Measurements from ENCODE around the gene WDFY2. TPM values are rescaled to one million over a fixed set of nuclear protein-coding genes. Genes with fewer than 3 reads are reported as not detected.

Gene WDFY2
- total RNA-seq, 1 donor = 11.9 TPM

DNA sequence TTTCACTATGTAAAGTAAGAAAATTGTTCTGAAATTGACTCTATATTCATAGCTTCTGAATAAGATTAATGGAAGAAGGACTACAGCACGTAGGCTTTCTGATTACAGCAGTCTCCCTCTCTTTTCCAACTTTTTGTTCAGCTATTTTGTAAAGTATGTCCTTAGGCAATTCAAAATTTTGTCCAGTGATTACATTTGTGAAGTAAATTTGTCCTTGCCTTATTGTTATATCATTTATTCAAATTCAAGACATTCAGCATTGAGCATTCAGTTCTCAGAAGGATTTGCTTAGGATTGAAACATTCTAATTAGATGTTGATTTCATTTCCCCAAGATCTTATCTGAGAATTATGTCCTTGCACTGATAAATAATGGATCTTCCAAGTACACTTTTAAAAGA is 76.6 kb downstream of the WDFY2 start:
- H3K27me3 ChIP-seq (ENCODE audit: insufficient read depth, low read length) = no peaks in the 10 kb centered on the region
- no peak overlapping the region for H2AFZ ChIP-seq (ENCODE audit: low read length)
- no peak overlapping the region for H3K4me3 ChIP-seq (ENCODE audit: insufficient read depth, low read length)
- H3K79me2 ChIP-seq (ENCODE audit: insufficient read depth, low read length) = peaks cover 90% of the 10 kb centered on the region
- H3K4me1 ChIP-seq (ENCODE audit: insufficient read depth, low read length) = peaks cover 27% of the 10 kb centered on the region
- no peak overlapping the region for H3K4me2 ChIP-seq (ENCODE audit: insufficient read depth, low read length)
- no peaks in the 10 kb centered on the region for H3K9me3 ChIP-seq (ENCODE audit: low read depth, low read length)
- DNase-seq (ENCODE audit: insufficient read length, low spot score, missing footprints) = no peak
- H3K36me3 ChIP-seq (ENCODE audit: insufficient read depth, low read length) = peaks cover 7% of the 10 kb centered on the region
- H4K20me1 ChIP-seq (ENCODE audit: insufficient read depth, low read length) = no peaks in the 10 kb centered on the region
- TF ChIP-seq, protein P1, sequence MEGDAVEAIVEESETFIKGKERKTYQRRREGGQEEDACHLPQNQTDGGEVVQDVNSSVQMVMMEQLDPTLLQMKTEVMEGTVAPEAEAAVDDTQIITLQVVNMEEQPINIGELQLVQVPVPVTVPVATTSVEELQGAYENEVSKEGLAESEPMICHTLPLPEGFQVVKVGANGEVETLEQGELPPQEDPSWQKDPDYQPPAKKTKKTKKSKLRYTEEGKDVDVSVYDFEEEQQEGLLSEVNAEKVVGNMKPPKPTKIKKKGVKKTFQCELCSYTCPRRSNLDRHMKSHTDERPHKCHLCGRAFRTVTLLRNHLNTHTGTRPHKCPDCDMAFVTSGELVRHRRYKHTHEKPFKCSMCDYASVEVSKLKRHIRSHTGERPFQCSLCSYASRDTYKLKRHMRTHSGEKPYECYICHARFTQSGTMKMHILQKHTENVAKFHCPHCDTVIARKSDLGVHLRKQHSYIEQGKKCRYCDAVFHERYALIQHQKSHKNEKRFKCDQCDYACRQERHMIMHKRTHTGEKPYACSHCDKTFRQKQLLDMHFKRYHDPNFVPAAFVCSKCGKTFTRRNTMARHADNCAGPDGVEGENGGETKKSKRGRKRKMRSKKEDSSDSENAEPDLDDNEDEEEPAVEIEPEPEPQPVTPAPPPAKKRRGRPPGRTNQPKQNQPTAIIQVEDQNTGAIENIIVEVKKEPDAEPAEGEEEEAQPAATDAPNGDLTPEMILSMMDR (IDR thresholded peaks at IDR 0.05; ENCODE audit: extremely low read depth, low read depth, low read length) = no peak
- no peak overlapping the region for H3K27ac ChIP-seq (ENCODE audit: low read depth, low read length)

DNA sequence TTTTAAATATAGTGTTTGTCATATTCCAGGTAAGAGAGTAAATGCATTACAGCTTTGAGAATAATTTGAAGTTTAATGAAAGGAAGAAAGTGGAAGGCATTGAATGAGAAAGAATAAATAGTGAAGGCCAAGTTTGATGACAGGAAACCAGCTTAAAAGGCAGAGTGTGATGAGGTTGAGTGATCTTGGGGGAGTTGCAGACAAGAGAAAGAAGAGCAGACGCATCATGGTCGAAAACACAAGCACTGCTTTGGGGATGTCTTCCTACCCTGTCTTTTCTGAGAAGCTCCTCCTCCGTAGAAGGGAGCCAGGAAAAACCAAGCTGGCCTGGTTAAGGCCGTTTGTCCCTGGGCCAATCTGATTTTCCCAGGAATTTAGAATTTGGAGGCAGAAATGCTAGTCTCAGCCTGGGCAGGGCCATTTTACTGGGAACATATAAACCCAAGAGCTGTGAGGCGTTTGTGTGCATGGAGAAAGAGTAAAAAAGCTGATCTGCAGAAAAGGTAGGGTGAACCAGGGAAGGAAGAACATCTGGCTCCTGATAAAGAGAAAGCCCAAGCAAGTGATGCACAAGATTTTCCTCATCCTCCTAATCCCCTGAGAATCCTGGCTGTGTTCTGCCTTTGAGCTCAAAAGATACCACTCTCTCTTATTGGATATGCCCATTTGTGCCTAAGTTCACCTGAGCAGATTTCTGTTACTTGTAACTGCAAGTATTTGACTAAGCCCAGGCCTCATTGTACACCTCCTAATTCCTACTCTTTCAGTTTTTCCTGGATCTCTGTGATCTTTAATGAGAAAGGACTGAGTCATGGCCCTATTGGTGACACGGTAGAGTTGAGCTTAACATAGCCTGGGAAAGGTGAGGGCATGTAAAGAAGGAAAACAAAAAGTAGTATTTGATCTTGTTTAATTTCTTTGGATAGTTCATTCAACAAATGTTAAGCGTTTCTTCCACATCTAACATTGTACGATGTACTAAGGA is 80.0 kb downstream of the WDFY2 start:
- Histone ChIP-seq H3K27ac (ENCODE audit: low read depth, low read length) (no peak overlapping the region), H3K27me3 (ENCODE audit: insufficient read depth, low read length) (no peaks in the 10 kb centered on the region), H3K36me3 (ENCODE audit: insufficient read depth, low read length) (peaks cover 7% of the 10 kb centered on the region), H2AFZ (ENCODE audit: low read length) (peak overlapping the region; percentile 36), H3K9me3 (ENCODE audit: low read depth, low read length) (no peaks in the 10 kb centered on the region), H3K4me2 (ENCODE audit: insufficient read depth, low read length) (peak overlapping the region; percentile 14), H3K4me3 (ENCODE audit: insufficient read depth, low read length) (no peak overlapping the region), H4K20me1 (ENCODE audit: insufficient read depth, low read length) (no peaks in the 10 kb centered on the region), H3K79me2 (ENCODE audit: insufficient read depth, low read length) (peaks cover 88% of the 10 kb centered on the region), H3K4me1 (ENCODE audit: insufficient read depth, low read length) (peaks cover 40% of the 10 kb centered on the region)
- no peak for DNase-seq (ENCODE audit: insufficient read length, low spot score, missing footprints)
- TF ChIP-seq, protein P1 (IDR thresholded peaks at IDR 0.05; ENCODE audit: extremely low read depth, low read depth, low read length) = no peak

DNA sequence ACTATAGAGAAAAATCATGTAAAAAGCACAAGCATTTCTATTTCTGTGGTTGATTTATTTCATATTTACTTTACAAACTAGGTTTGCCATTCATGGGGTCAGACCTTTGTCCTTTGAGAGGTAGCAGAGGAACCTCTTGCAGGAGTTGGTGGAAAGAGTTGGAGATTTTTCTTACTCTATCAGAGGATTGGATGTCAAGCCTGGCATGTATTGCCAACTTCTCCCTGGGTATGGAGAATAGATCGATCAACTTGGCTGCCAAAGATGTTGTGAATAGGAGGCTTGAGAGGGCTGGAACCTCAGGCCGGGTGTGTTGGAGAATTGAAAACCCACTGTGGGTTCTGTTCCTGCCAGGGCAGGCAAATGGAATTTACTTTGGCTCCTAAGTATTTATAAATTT is 81.2 kb downstream of the WDFY2 start:
- Histone ChIP-seq H3K27ac (ENCODE audit: low read depth, low read length) (no peak overlapping the region), H3K4me2 (ENCODE audit: insufficient read depth, low read length) (no peak overlapping the region), H3K79me2 (ENCODE audit: insufficient read depth, low read length) (peaks cover 88% of the 10 kb centered on the region), H3K4me3 (ENCODE audit: insufficient read depth, low read length) (no peak overlapping the region), H3K36me3 (ENCODE audit: insufficient read depth, low read length) (peaks cover 7% of the 10 kb centered on the region), H3K4me1 (ENCODE audit: insufficient read depth, low read length) (peaks cover 32% of the 10 kb centered on the region), H3K27me3 (ENCODE audit: insufficient read depth, low read length) (no peaks in the 10 kb centered on the region), H2AFZ (ENCODE audit: low read length) (no peak overlapping the region), H4K20me1 (ENCODE audit: insufficient read depth, low read length) (no peaks in the 10 kb centered on the region), H3K9me3 (ENCODE audit: low read depth, low read length) (no peaks in the 10 kb centered on the region)
- DNase-seq (ENCODE audit: insufficient read length, low spot score, missing footprints) = no peak
- TF ChIP-seq, protein P1 (IDR thresholded peaks at IDR 0.05; ENCODE audit: extremely low read depth, low read depth, low read length) = no peak

DNA sequence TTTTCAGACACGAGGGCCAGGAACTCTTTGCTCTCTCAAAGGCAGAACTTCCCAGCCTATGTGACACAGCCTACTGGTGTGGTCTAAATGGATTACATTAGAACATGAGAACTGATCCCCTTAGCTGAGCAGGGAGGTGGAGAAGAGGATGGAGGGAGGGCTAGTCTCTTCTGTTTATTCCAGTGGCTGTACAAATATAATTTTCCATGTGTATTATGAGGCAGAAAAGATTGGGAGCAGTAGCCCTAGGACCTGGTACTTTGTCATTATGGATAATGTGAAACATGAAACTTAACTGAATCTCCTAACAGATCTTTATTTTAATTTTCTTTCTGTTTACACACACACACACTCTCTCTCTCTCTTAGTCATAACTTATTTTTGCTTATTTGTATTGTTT is 82.1 kb downstream of the WDFY2 start:
- Histone ChIP-seq H4K20me1 (ENCODE audit: insufficient read depth, low read length) (no peaks in the 10 kb centered on the region), H3K4me3 (ENCODE audit: insufficient read depth, low read length) (no peak overlapping the region), H3K9me3 (ENCODE audit: low read depth, low read length) (no peaks in the 10 kb centered on the region), H3K4me2 (ENCODE audit: insufficient read depth, low read length) (no peak overlapping the region), H3K27me3 (ENCODE audit: insufficient read depth, low read length) (no peaks in the 10 kb centered on the region), H2AFZ (ENCODE audit: low read length) (peak overlapping the region; percentile 5), H3K79me2 (ENCODE audit: insufficient read depth, low read length) (peaks cover 90% of the 10 kb centered on the region), H3K27ac (ENCODE audit: low read depth, low read length) (peak overlapping the region; percentile 20), H3K4me1 (ENCODE audit: insufficient read depth, low read length) (peaks cover 32% of the 10 kb centered on the region), H3K36me3 (ENCODE audit: insufficient read depth, low read length) (peaks cover 7% of the 10 kb centered on the region)
- TF ChIP-seq, protein P1 (IDR thresholded peaks at IDR 0.05; ENCODE audit: extremely low read depth, low read depth, low read length) = no peak
- DNase-seq (ENCODE audit: insufficient read length, low spot score, missing footprints) = no peak
